ENCODE results near the gene ACTL7B.

DNA sequence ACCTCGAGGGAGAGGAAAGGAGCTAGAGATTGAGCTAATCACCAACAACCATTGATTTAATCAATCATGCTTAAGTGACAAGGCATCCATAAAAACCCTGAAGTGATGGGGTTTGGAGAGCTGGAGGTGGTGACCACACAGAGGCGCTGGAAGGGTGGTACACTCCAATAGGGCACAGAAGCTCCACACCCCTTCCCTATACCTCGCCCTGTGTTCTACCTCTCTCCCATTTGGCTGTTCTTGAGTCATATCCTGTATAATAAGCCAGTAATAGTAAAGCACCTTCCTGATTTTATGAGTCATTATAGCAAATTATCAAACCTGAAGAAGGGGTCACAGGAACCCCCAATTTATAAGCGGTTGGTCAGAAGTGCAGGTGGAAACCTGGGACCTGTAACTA, 18.3 kb downstream of the ACTL7B start:
- TF ChIP-seq, protein P1, sequence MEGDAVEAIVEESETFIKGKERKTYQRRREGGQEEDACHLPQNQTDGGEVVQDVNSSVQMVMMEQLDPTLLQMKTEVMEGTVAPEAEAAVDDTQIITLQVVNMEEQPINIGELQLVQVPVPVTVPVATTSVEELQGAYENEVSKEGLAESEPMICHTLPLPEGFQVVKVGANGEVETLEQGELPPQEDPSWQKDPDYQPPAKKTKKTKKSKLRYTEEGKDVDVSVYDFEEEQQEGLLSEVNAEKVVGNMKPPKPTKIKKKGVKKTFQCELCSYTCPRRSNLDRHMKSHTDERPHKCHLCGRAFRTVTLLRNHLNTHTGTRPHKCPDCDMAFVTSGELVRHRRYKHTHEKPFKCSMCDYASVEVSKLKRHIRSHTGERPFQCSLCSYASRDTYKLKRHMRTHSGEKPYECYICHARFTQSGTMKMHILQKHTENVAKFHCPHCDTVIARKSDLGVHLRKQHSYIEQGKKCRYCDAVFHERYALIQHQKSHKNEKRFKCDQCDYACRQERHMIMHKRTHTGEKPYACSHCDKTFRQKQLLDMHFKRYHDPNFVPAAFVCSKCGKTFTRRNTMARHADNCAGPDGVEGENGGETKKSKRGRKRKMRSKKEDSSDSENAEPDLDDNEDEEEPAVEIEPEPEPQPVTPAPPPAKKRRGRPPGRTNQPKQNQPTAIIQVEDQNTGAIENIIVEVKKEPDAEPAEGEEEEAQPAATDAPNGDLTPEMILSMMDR (IDR thresholded peaks at IDR 0.05; ENCODE audit: low read depth, low read length, poor library complexity, severe bottlenecking), result no peak
- no peak for TF ChIP-seq EZH2phosphoT487 (IDR thresholded peaks at IDR 0.05; ENCODE audit: borderline replicate concordance, low read length)
